Measurements from ENCODE around the gene RAX2. TPM values are rescaled to one million over a fixed set of nuclear protein-coding genes. Genes with fewer than 3 reads are reported as not detected.

The RAX2 gene
- total and polyA plus RNA-seq, 9 of the 15 experiments (the other 6 are each of a cell fraction or from before 2014, with no cell fraction given): not detected

- TF ChIP-seq ZNF395 (CRISPR knock-in tag; IDR thresholded peaks at IDR 0.05) (peak; percentile 39; the same call in 1 of the 2 replicates), NBN (IDR thresholded peaks at IDR 0.05; ENCODE audit: low read depth) (0 out of 2 replicates have a peak, but pooled peaks have one; percentile 2), ZNF740 (CRISPR knock-in tag; IDR thresholded peaks at IDR 0.05) (no peak), ZNF740 (tag; IDR thresholded peaks at IDR 0.05) (no peak), TSHZ1 (CRISPR knock-in tag; IDR thresholded peaks at IDR 0.05) (no peak), E2F1 (CRISPR knock-in tag; IDR thresholded peaks at IDR 0.05) (no peak), ZBTB1 (CRISPR knock-in tag; IDR thresholded peaks at IDR 0.05; ENCODE audit: borderline replicate concordance, low read depth) (no peak), ATF6 (CRISPR knock-in tag; IDR thresholded peaks at IDR 0.05) (no peak), SRSF9 (IDR thresholded peaks at IDR 0.05; ENCODE audit: borderline replicate concordance, low read depth, low read length) (no peak), ATF2 (CRISPR knock-in tag; IDR thresholded peaks at IDR 0.05) (no peak), ZNF197 (CRISPR knock-in tag; IDR thresholded peaks at IDR 0.05; ENCODE audit: low read depth) (no peak; the same call in none of the 2 replicates), ERF (CRISPR knock-in tag; IDR thresholded peaks at IDR 0.05) (no peak), NFE2L1 (tag; IDR thresholded peaks at IDR 0.05; ENCODE audit: borderline replicate concordance, low read depth) (no peak)
These were observed 9.9 kb downstream of the RAX2 start (continued) for GRCh38 chr19:3762130-3762473.

Data from K562 (cell line).